ENCODE measurements around the gene PCDHGA1.

Gene PCDHGA1

GRCh38 chr5:141512911-141513626 is 182.8 kb downstream of the PCDHGA1 start:
- DNase-seq (ENCODE audit: low spot score), result peak; percentile 68

- peak; percentile 93 for DNase-seq (ENCODE audit: low spot score)
Observed at GRCh38 chr5:141513627-141514329, 183.5 kb downstream of the PCDHGA1 start.

GRCh38 chr5:141514330-141515133 is 184.2 kb downstream of the PCDHGA1 start:
- peak; percentile 71 for DNase-seq (ENCODE audit: low spot score)

- no peak for DNase-seq (ENCODE audit: low spot score)
Observed at GRCh38 chr5:141515141-141515540, 184.8 kb downstream of the PCDHGA1 start.

GRCh38 chr5:141515946-141516671 is 185.8 kb downstream of the PCDHGA1 start:
- no peak for DNase-seq (ENCODE audit: low spot score)

- no peak for DNase-seq (ENCODE audit: low spot score)
Observed at GRCh38 chr5:141516672-141517025, 186.3 kb downstream of the PCDHGA1 start.

- DNase-seq (ENCODE audit: low spot score), result no peak
Observed at GRCh38 chr5:141517312-141517711, 187.0 kb downstream of the PCDHGA1 start.

GRCh38 chr5:141517880-141518617 is 187.7 kb downstream of the PCDHGA1 start:
- no peak for DNase-seq (ENCODE audit: low spot score)

GRCh38 chr5:141518618-141519015 is 188.3 kb downstream of the PCDHGA1 start:
- DNase-seq (ENCODE audit: low spot score), result no peak

GRCh38 chr5:141519605-141520565 is 189.6 kb downstream of the PCDHGA1 start:
- DNase-seq (ENCODE audit: low spot score), result no peak

- DNase-seq (ENCODE audit: low spot score), result no peak
Observed at GRCh38 chr5:141521244-141521781, 191.0 kb downstream of the PCDHGA1 start.

GRCh38 chr5:141522301-141522700 is 192.0 kb downstream of the PCDHGA1 start:
- no peak for DNase-seq (ENCODE audit: low spot score)

- no peak for DNase-seq (ENCODE audit: low spot score)
Observed at GRCh38 chr5:141523991-141524390, 193.7 kb downstream of the PCDHGA1 start.

GRCh38 chr5:141524604-141525597 is 194.6 kb downstream of the PCDHGA1 start:
- DNase-seq (ENCODE audit: low spot score), result peak; percentile 99

- DNase-seq (ENCODE audit: low spot score), result no peak
Observed at GRCh38 chr5:141525653-141526052, 195.3 kb downstream of the PCDHGA1 start.

GRCh38 chr5:141527426-141527825 is 197.1 kb downstream of the PCDHGA1 start:
- DNase-seq (ENCODE audit: low spot score), result no peak

- DNase-seq (ENCODE audit: low spot score), result peak; percentile 95
Observed at GRCh38 chr5:141528291-141528984, 198.1 kb downstream of the PCDHGA1 start.

- DNase-seq (ENCODE audit: low spot score), result no peak
Observed at GRCh38 chr5:141529002-141529401, 198.7 kb downstream of the PCDHGA1 start.

All from cerebellar cortex (tissue), 1 donor.